Mesenchymal stem cell (in vitro differentiated cells and primary cell): Measurements from ENCODE around the gene FAM216A.
"Not testable (repeated sequence)": the region's sequence is repeated elsewhere in the genome, so short reads cannot be mapped to it uniquely, and the experiment has no call there.

Source experiments
- DNase-seq: peaks from one replicate; pipeline ENCODE4 v3.0.0-alpha.2; 2013
- H2AFZ ChIP-seq: one replicate; pipeline ENCODE4 v1.6.1; 2013; ENCODE audit warnings: low read depth, mild to moderate bottlenecking, control low read depth, inconsistent platforms, low read length, moderate library complexity
- H2AK5ac ChIP-seq: 2 replicates; pipeline ENCODE4 v1.6.1; 2013; ENCODE audit warnings: low read length, moderate library complexity, mild to moderate bottlenecking, inconsistent platforms; ENCODE audit not compliant: severe bottlenecking
- H2BK120ac ChIP-seq: one replicate; pipeline ENCODE4 v1.6.1; 2013; ENCODE audit warnings: low read depth, mild to moderate bottlenecking, inconsistent platforms, low read length, moderate library complexity
- H2BK12ac ChIP-seq, 2 experiments: one replicate each; pipeline ENCODE4 v1.6.1; 2013; ENCODE audit warnings: inconsistent platforms in 2 of 2, low read length in 2 of 2, mild to moderate bottlenecking in 2 of 2, moderate library complexity in 2 of 2, control low read depth in 1 of 2
- H2BK15ac ChIP-seq: one replicate; pipeline ENCODE4 v1.6.1; 2013; ENCODE audit warnings: mild to moderate bottlenecking, low read depth, inconsistent platforms; ENCODE audit not compliant: poor library complexity, severe bottlenecking
- H2BK5ac ChIP-seq: 2 replicates; pipeline ENCODE4 v1.6.1; 2013; ENCODE audit warnings: low read depth, mild to moderate bottlenecking, low read length, control low read depth, inconsistent platforms; ENCODE audit not compliant: poor library complexity, severe bottlenecking
- H3K14ac ChIP-seq, 2 experiments: one replicate each; pipeline ENCODE4 v1.6.1; 2013; ENCODE audit warnings: inconsistent platforms in 2 of 2, low read length in 2 of 2, control low read depth in 1 of 2, mild to moderate bottlenecking in 1 of 2, moderate library complexity in 1 of 2
- H3K18ac ChIP-seq, 2 experiments: one replicate each; pipeline ENCODE4 v1.6.1; 2013; ENCODE audit warnings: inconsistent platforms in 2 of 2, low read length in 2 of 2, control low read depth in 1 of 2, low read depth in 1 of 2, mild to moderate bottlenecking in 1 of 2
- H3K23ac ChIP-seq, 2 experiments: one replicate each; pipeline ENCODE4 v1.6.1; 2013; ENCODE audit warnings: inconsistent platforms in 2 of 2, low read length in 2 of 2, mild to moderate bottlenecking in 2 of 2, moderate library complexity in 2 of 2, control low read depth in 1 of 2
- H3K27ac ChIP-seq: 2 replicates; pipeline ENCODE4 v1.5.1; 2013; ENCODE audit warnings: mild to moderate bottlenecking, moderate library complexity, low read length, control low read depth, inconsistent platforms; ENCODE audit not compliant: poor library complexity, severe bottlenecking
- H3K27me3 ChIP-seq, 2 experiments: 2 replicates each; pipeline versions ENCODE4 v1.6.1 to v1.7.0; 2013; ENCODE audit warnings: low read length in 2 of 2, mild to moderate bottlenecking in 2 of 2, moderate library complexity in 2 of 2, control low read depth in 1 of 2, inconsistent platforms in 1 of 2; ENCODE audit not compliant: control insufficient read depth in 1 of 2, insufficient read depth in 1 of 2
- H3K36me3 ChIP-seq, 2 experiments: 2 replicates each; pipeline versions ENCODE4 v1.6.1 to v1.7.0; 2013; ENCODE audit warnings: low read length in 2 of 2, control low read depth in 1 of 2, inconsistent platforms in 1 of 2, low read depth in 1 of 2, mild to moderate bottlenecking in 1 of 2; ENCODE audit not compliant: insufficient read depth in 2 of 2, control insufficient read depth in 1 of 2
- H3K4ac ChIP-seq, 2 experiments: one replicate each; pipeline ENCODE4 v1.6.1; 2013; ENCODE audit warnings: inconsistent platforms in 2 of 2, low read length in 2 of 2, mild to moderate bottlenecking in 2 of 2, moderate library complexity in 2 of 2, control low read depth in 1 of 2, low read depth in 1 of 2
- H3K4me1 ChIP-seq: 2 replicates; pipeline ENCODE4 v1.6.1; 2013; ENCODE audit warnings: low read depth, low read length, control low read depth; ENCODE audit not compliant: control insufficient read depth, insufficient read depth
- H3K4me2 ChIP-seq: 2 replicates; pipeline ENCODE4 v1.6.1; 2013; ENCODE audit warnings: low read length, mild to moderate bottlenecking, inconsistent platforms; ENCODE audit not compliant: poor library complexity, severe bottlenecking
- H3K4me3 ChIP-seq, 2 experiments: 2 replicates each; pipeline versions ENCODE4 v1.5.1 to v1.7.0; 2013; ENCODE audit warnings: low read length in 2 of 2, mild to moderate bottlenecking in 2 of 2, control low read depth in 1 of 2, low read depth in 1 of 2; ENCODE audit not compliant: insufficient read depth in 1 of 2
- H3K79me1 ChIP-seq: replicated peaks from 2 replicates; pipeline ENCODE4 v1.6.1; 2013; ENCODE audit warnings: mild to moderate bottlenecking, control low read depth, low read length, inconsistent platforms; ENCODE audit not compliant: poor library complexity, severe bottlenecking
- H3K9ac ChIP-seq: 2 replicates; pipeline ENCODE4 v1.7.0; 2013; ENCODE audit warnings: mild to moderate bottlenecking, low read length, moderate library complexity
- H3K9me3 ChIP-seq: 2 replicates; pipeline ENCODE4 v1.7.0; 2013; ENCODE audit warnings: mild to moderate bottlenecking, low read length; ENCODE audit not compliant: control insufficient read depth
- H4K8ac ChIP-seq: one replicate; pipeline ENCODE4 v1.6.1; 2013; ENCODE audit warnings: inconsistent platforms, mild to moderate bottlenecking, low read length, moderate library complexity
- H4K91ac ChIP-seq: one replicate; pipeline ENCODE4 v1.6.1; 2013; ENCODE audit warnings: mild to moderate bottlenecking, low read length, inconsistent platforms
- WGBS: methylation state at CpG from one replicate; pipeline ENCODE4 v1.1.7; 2013; ENCODE audit warnings: mixed read lengths; 5-methylcytosine and 5-hydroxymethylcytosine counted together

The FAM216A gene

GRCh38 chr12:110424237-110424636 is 44.4 kb upstream of the FAM216A start:
- Histone ChIP-seq H2BK120ac (no peak overlapping the region), H3K27me3 (no peaks in the 10 kb centered on the region), H3K4me3 (no peak overlapping the region), H2BK5ac (no peak overlapping the region), H3K4ac (no peak overlapping the region), H2BK12ac (no peak overlapping the region), H3K23ac (no peak overlapping the region), H3K14ac (no peak overlapping the region), H3K4me1 (no peaks in the 10 kb centered on the region), H3K9me3 (no peaks in the 10 kb centered on the region), H3K9ac (no peak overlapping the region), H3K4me2 (no peak overlapping the region), H3K27ac (no peak overlapping the region), H2AK5ac (no peak overlapping the region), H3K36me3 (no peaks in the 10 kb centered on the region), H3K79me1 (no peaks in the 10 kb centered on the region), H2BK15ac (no peak overlapping the region), H4K91ac (no peak overlapping the region), H2AFZ (no peak overlapping the region), H4K8ac (no peak overlapping the region), H3K18ac (no peak overlapping the region)
- no peak for DNase-seq
- 75% methylated on average over 3 of the region's 3 CpGs for WGBS

GRCh38 chr12:110426406-110426805 is 42.2 kb upstream of the FAM216A start:
- Histone ChIP-seq H2BK12ac (no peak overlapping the region), H3K4me1 (peaks cover 2% of the 10 kb centered on the region), H2BK15ac (no peak overlapping the region), H3K4me3 (no peak overlapping the region), H3K4ac (no peak overlapping the region), H3K23ac (no peak overlapping the region), H3K36me3 (no peaks in the 10 kb centered on the region), H3K27ac (no peak overlapping the region), H2BK120ac (no peak overlapping the region), H3K9ac (no peak overlapping the region), H2AFZ (no peak overlapping the region), H3K4me2 (no peak overlapping the region), H3K14ac (no peak overlapping the region), H3K18ac (no peak overlapping the region), H3K27me3 (no peaks in the 10 kb centered on the region), H3K79me1 (no peaks in the 10 kb centered on the region), H4K8ac (no peak overlapping the region), H4K91ac (no peak overlapping the region), H3K9me3 (no peaks in the 10 kb centered on the region), H2BK5ac (no peak overlapping the region), H2AK5ac (no peak overlapping the region)
- DNase-seq: no peak
- 17% methylated on average over 2 of the region's 3 CpGs for WGBS

GRCh38 chr12:110429676-110430075 is 39.0 kb upstream of the FAM216A start:
- not testable (repeated sequence) for H2AFZ ChIP-seq, H2BK120ac ChIP-seq, H3K79me1 ChIP-seq, H3K27ac ChIP-seq, H3K4me3 ChIP-seq, H3K4me1 ChIP-seq, H3K9ac ChIP-seq, H2AK5ac ChIP-seq, H3K23ac ChIP-seq, H3K14ac ChIP-seq, H3K18ac ChIP-seq, H4K8ac ChIP-seq, H2BK12ac ChIP-seq, H3K4ac ChIP-seq, H3K27me3 ChIP-seq, DNase-seq, H3K9me3 ChIP-seq, H3K4me2 ChIP-seq, H4K91ac ChIP-seq, H2BK5ac ChIP-seq
- H2BK15ac ChIP-seq: peak overlapping the region; percentile 92
- H3K36me3 ChIP-seq: peaks cover 5 to 10% of the 10 kb centered on the region in 2 experiments
- 94% methylated on average over 14 of the region's 15 CpGs for WGBS

GRCh38 chr12:110431957-110432587 is 36.6 kb upstream of the FAM216A start:
- no peak overlapping the region for H4K91ac ChIP-seq
- H3K79me1 ChIP-seq: no peaks in the 10 kb centered on the region
- peaks cover 17 to 23% of the 10 kb centered on the region in 2 experiments for H3K36me3 ChIP-seq
- no peak overlapping the region for H2AK5ac ChIP-seq
- H3K9ac ChIP-seq: peak overlapping the region; percentile 84
- peak overlapping the region; percentile 52 for H2BK15ac ChIP-seq
- no peak overlapping the region for H3K18ac ChIP-seq
- H3K4me3 ChIP-seq: no peak overlapping the region
- H2BK120ac ChIP-seq: no peak overlapping the region
- H3K14ac ChIP-seq: no peak overlapping the region
- no peak overlapping the region for H2BK12ac ChIP-seq
- H3K4ac ChIP-seq: no peak overlapping the region
- DNase-seq: no peak
- H3K27me3 ChIP-seq: no peaks in the 10 kb centered on the region
- no peak overlapping the region for H3K23ac ChIP-seq
- 90% methylated on average over 9 of the region's 12 CpGs for WGBS
- peaks cover 3% of the 10 kb centered on the region for H3K4me1 ChIP-seq
- no peak overlapping the region for H4K8ac ChIP-seq
- H3K9me3 ChIP-seq: no peaks in the 10 kb centered on the region
- H3K27ac ChIP-seq: no peak overlapping the region
- H3K4me2 ChIP-seq: no peak overlapping the region
- H2BK5ac ChIP-seq: no peak overlapping the region
- H2AFZ ChIP-seq: no peak overlapping the region
